Esophagus muscularis mucosa (tissue), 4 donors: Measurements from ENCODE around the gene MMP27. TPM values are rescaled to one million over a fixed set of nuclear protein-coding genes. Genes with fewer than 3 reads are reported as not detected.

Source experiments
- DNase-seq: peaks from one replicate; pipeline ENCODE4 v3.0.0-alpha.2; 2017; ENCODE audit errors: extremely low spot score
- H3K27ac ChIP-seq, 4 donors: fragments of 200-600 bp; sonication (generic); replicated peaks in 1 of 4; 1 replicate in 3 of 4; 2 replicates in 1 of 4; pipeline ENCODE4 v1.5.1; 2016 to 2019; ENCODE audit warnings: mild to moderate bottlenecking in 1 of 4
- H3K27me3 ChIP-seq, 4 donors: fragments of 200-600 bp; sonication (generic); one replicate each; pipeline versions ENCODE4 v1.5.1 to v1.6.0; 2016 to 2019
- H3K36me3 ChIP-seq, 4 donors: fragments of 200-600 bp; sonication (generic); one replicate each; pipeline ENCODE4 v1.5.1; 2016 to 2019
- H3K4me1 ChIP-seq, 4 donors: fragments of 200-600 bp; sonication (generic); one replicate each; pipeline ENCODE4 v1.5.1; 2016 to 2019
- H3K4me3 ChIP-seq, 4 donors: fragments of 200-600 bp; sonication (generic); 1 replicate in 2 of 4; 2 replicates in 2 of 4; pipeline ENCODE4 v1.5.1; 2016 to 2019; ENCODE audit warnings: mild to moderate bottlenecking in 4 of 4, moderate library complexity in 1 of 4
- H3K9me3 ChIP-seq, 4 donors: fragments of 200-600 bp; sonication (generic); 1 replicate in 3 of 4; 2 replicates in 1 of 4; pipeline ENCODE4 v1.5.1; 2016 to 2019
- EP300 ChIP-seq: sonication (generic); formaldehyde crosslinking; IDR thresholded peaks from one replicate; pipeline ENCODE4 v1.6.1; 2017; ENCODE audit warnings: antibody characterized with exemption
- POLR2A ChIP-seq: fragments of 450-650 bp; IDR thresholded peaks from one replicate; pipeline ENCODE4 v1.6.1; 2017; ENCODE audit warnings: antibody characterized with exemption, moderate library complexity, mild to moderate bottlenecking, low read depth
- POLR2AphosphoS5 ChIP-seq, 2 donors: sonication (generic); formaldehyde crosslinking; IDR thresholded peaks; one replicate each; pipeline ENCODE4 v1.6.1; 2017; ENCODE audit warnings: antibody characterized with exemption in 2 of 2
- WGBS: methylation state at CpG from one replicate; pipeline ENCODE4 v1.1.5; 2018; 5-methylcytosine and 5-hydroxymethylcytosine counted together
- intact Hi-C: fragments of 100-400 bp; cut with DNase I; formaldehyde crosslinking; loops from one replicate; pipeline ENCODE4 v1.15.1; 2023
- total RNA-seq, 4 donors: library from RNA; depleted of rRNA; stranded (reverse); fragments of >200 nt; gene quantifications; one replicate each; pipeline versions ENCODE4 v1.1.0 to v1.2.1, GENCODE V29; 2016
- TF ChIP-seq, protein P1 (sequence below), 3 experiments: fragments of 200-600 bp in 2 of 3; fragments of 450-650 bp in 1 of 3; sonication (generic) in 2 of 3; IDR thresholded peaks; one replicate each; pipeline ENCODE4 v1.5.1; 2017 to 2019; ENCODE audit warnings: antibody characterized with exemption in 3 of 3, mild to moderate bottlenecking in 2 of 3, moderate library complexity in 1 of 3

The MMP27 gene
- total RNA-seq, 4 donors from 2014 or later, result 0.33 to 0.45 TPM; not detected in 2

DNA sequence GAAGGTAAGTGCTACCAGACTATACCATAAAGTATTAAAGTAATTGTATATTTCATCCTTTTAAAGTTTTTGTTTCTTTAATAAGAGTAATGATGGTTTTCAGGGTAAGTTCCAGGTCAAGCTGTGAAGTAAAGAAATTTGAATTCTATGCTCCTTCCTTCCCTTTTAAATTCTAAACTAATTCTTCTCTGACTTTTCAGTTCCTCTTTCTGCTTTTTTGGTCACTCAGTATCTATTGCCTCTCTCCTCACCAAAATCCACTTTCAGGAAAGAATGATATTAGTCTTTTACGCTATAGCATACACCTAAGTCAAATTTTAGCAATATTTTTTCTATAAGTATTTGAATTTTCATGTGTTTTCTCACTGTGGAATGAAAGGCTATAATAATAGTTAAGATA lies 11.0 kb upstream of the MMP27 start:
- intact Hi-C loops, result no loop called here
- Histone ChIP-seq H3K4me3 (no peak overlapping the region), H3K36me3 (no peaks in the 10 kb centered on the region), H3K27ac (no peak overlapping the region), H3K4me1 (no peaks in the 10 kb centered on the region), H3K9me3 (no peaks in the 10 kb centered on the region), H3K27me3 (no peaks in the 10 kb centered on the region)
- TF ChIP-seq POLR2A, result no peak
- TF ChIP-seq, protein P1, sequence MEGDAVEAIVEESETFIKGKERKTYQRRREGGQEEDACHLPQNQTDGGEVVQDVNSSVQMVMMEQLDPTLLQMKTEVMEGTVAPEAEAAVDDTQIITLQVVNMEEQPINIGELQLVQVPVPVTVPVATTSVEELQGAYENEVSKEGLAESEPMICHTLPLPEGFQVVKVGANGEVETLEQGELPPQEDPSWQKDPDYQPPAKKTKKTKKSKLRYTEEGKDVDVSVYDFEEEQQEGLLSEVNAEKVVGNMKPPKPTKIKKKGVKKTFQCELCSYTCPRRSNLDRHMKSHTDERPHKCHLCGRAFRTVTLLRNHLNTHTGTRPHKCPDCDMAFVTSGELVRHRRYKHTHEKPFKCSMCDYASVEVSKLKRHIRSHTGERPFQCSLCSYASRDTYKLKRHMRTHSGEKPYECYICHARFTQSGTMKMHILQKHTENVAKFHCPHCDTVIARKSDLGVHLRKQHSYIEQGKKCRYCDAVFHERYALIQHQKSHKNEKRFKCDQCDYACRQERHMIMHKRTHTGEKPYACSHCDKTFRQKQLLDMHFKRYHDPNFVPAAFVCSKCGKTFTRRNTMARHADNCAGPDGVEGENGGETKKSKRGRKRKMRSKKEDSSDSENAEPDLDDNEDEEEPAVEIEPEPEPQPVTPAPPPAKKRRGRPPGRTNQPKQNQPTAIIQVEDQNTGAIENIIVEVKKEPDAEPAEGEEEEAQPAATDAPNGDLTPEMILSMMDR (IDR thresholded peaks at IDR 0.05), result no peak
- no peak for TF ChIP-seq POLR2AphosphoS5 (IDR thresholded peaks at IDR 0.05)
- no peak for TF ChIP-seq EP300
- WGBS, result 82% methylated on average over 1 of the region's 1 CpG
- DNase-seq, result no peak

DNA sequence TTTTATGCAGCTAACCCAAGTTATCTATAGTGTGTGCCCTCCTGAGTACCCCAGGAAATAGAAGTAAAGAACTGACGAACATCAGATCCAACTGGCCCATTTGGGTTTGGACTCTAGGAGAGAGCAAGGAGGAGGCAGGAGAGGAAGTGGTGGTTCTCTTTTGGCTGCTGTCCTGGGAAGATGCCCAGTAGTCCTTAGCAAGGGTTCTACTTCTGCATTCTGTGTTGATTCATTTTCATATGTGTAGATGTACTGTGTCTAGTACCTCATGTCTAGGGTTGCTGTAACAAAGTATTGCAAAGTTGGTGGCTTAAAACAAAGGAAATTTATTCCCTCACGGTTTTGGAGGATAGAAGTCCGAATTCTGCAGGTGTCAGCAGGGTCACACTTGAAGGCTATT lies 6.6 kb upstream of the MMP27 start:
- H3K9me3 ChIP-seq, result no peaks in the 10 kb centered on the region
- intact Hi-C loops, result no loop called here
- no peak overlapping the region for H3K27ac ChIP-seq
- no peak overlapping the region for H3K4me3 ChIP-seq
- 74% methylated on average over 3 of the region's 3 CpGs for WGBS
- no peaks in the 10 kb centered on the region for H3K4me1 ChIP-seq
- no peak for TF ChIP-seq EP300
- TF ChIP-seq, protein P1 (IDR thresholded peaks at IDR 0.05), result no peak
- no peak for TF ChIP-seq POLR2AphosphoS5 (IDR thresholded peaks at IDR 0.05)
- no peak for TF ChIP-seq POLR2A
- H3K36me3 ChIP-seq, result no peaks in the 10 kb centered on the region
- H3K27me3 ChIP-seq, result no peaks in the 10 kb centered on the region
- DNase-seq, result no peak

DNA sequence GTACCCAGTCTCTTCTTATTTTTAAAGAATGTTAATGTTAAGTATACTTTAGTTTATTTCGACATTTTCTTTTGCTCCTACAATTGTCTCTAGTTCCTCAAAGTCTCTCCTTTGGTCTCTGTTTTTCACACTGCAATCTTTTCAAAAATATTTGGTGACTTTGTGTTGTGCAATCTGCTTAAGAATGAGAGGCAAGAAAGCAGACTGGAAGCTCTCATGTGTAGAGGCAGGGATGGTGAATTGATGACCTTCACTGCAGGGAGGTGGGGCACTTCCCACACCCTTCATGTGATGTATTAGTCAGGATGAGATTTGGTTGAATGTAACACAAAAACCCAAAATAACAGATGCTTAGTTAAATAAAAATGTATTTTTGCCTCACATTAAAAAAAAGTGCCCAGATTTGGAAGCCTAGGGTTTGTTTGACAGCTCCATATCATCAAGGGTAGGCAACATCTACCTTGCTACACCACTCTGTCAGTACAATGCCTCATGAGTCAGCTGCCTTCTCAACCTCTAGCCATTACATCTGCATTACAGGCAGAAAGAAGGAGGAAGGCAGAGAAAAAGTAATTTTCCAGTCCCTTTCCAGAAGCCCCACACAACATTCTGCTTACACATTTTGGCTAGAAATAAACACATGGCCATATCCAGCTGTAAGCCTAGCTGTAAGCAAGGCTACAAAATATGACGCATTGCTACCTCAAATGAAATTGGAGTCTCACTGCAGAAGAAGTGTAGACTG lies 3.8 kb upstream of the MMP27 start:
- intact Hi-C loops, result no loop called here
- Histone ChIP-seq H3K36me3 (no peaks in the 10 kb centered on the region), H3K9me3 (no peaks in the 10 kb centered on the region), H3K27me3 (no peaks in the 10 kb centered on the region), H3K4me3 (no peak overlapping the region), H3K4me1 (no peaks in the 10 kb centered on the region), H3K27ac (no peak overlapping the region)
- TF ChIP-seq, protein P1 (IDR thresholded peaks at IDR 0.05), result no peak
- TF ChIP-seq POLR2A (no peak), EP300 (no peak), POLR2AphosphoS5 (IDR thresholded peaks at IDR 0.05) (no peak)
- 82% methylated on average over 2 of the region's 2 CpGs for WGBS
- no peak for DNase-seq

DNA sequence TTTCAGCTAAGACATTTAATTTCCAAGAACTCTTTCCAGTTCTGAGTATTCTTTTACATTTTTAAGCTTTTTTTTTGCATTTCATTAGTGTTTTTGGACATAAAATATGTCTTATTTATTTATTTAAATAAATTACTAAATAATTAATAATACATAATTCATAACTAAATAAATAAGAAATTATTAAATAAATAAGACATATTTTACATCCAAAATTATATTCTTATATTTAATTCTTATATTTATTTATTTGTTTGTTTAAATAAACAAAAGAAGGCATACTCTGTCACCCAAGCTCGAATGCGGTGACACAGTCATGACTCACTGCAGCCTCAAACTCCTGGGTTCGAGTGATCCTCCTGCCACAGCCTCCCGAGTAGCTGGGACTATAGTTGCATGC lies 3.1 kb upstream of the MMP27 start:
- Histone ChIP-seq H3K4me3 (no peak overlapping the region), H3K27me3 (no peaks in the 10 kb centered on the region), H3K4me1 (no peaks in the 10 kb centered on the region), H3K27ac (no peak overlapping the region), H3K36me3 (no peaks in the 10 kb centered on the region), H3K9me3 (no peaks in the 10 kb centered on the region)
- no peak for DNase-seq
- no peak for TF ChIP-seq EP300
- TF ChIP-seq, protein P1 (IDR thresholded peaks at IDR 0.05), result no peak
- no peak for TF ChIP-seq POLR2AphosphoS5 (IDR thresholded peaks at IDR 0.05)
- TF ChIP-seq POLR2A, result no peak
- intact Hi-C loops, result no loop called here
- WGBS, result 89% methylated on average over 4 of the region's 4 CpGs

DNA sequence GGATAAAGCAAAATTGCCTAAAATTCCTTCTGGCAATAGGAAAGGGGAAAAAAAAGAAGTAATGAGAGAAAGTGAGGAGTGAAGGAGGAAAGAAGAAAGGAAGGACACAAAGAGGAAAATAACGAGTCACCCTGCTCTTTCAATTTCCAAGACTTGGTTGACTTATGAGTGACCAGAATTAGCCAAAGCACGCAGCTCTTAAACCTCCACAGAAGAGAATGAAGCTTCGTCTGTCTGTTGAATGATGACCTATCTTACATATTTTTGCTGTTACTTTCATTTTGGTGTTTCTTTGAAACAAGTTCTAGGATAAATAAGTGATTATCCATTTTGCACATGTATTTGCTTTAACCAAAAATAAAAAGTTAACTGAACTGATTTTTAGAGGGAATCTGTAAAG lies 728 bp downstream of the MMP27 start:
- H3K36me3 ChIP-seq, result no peaks in the 10 kb centered on the region
- H3K27ac ChIP-seq, result no peak overlapping the region
- TF ChIP-seq POLR2A (no peak), POLR2AphosphoS5 (IDR thresholded peaks at IDR 0.05) (no peak), EP300 (no peak)
- TF ChIP-seq, protein P1 (IDR thresholded peaks at IDR 0.05), result no peak
- no peaks in the 10 kb centered on the region for H3K9me3 ChIP-seq
- 70% methylated on average over 3 of the region's 3 CpGs for WGBS
- peak overlapping the region in 1 of 4 donors; percentile 1 for H3K4me3 ChIP-seq
- H3K4me1 ChIP-seq, result no peaks in the 10 kb centered on the region
- intact Hi-C loops, result no loop called here
- DNase-seq, result no peak
- H3K27me3 ChIP-seq, result no peaks in the 10 kb centered on the region
